Hippocampal formation (tissue), 2 donors: ENCODE measurements around the gene ZNF783.
"Not testable (repeated sequence)": the region's sequence is repeated elsewhere in the genome, so short reads cannot be mapped to it uniquely, and the experiment has no call there.

Experiments used
- DNase-seq, 2 donors: peaks; one replicate each; lab custom pipeline; 2025; lab: John Stamatoyannopoulos, UW

ZNF783 gene

DNA sequence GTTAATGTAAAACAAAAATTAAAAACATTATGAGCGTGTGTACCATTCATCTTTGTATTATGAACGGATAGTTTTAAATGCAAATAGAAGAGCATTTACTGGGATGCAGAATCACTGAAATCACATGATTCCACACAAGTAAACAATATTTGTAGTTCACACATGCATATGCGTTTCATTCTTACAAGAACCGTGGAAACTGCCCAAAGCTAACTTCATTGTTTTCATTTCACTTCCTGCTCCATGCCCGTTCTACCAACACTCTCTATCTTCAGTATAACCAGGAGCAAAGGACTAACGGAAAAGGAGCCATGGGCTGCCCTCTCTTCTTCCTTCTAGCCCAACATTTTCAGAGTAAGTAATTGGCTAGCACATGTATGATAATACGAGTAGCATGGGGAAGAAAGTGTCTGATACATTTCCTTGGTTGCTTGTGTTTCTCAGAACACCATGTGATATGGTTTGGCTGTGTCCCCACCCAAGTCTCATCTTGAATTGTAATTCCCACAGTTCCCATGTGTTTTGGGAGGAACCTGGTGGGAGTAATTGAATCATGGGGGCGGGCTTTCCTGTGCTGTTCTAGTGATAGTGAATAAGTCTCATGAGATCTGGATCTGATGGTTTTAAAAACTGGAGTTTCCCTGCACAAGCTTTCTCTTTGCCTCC is 38.8 kb downstream of the ZNF783 start:
- no peak for DNase-seq

DNA sequence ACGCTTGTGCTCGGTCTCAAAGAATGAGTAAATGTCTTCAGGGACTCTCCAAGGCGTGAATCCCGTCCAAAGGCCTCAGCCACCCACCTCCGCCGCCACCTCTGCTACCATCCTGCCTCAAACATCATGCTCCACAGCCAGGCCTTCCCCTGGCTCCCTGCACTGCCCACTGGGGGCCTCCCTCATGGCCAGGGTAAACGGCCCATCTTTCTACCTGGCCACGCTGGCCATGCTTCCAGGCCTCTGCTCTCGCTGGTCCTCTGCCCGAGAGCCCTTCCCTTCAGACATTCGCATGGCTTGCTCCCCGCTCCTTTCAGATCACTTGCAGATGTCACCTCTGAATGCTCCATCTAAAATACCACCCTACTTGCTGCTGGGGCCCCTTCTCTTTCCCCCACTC is 40.2 kb downstream of the ZNF783 start:
- DNase-seq = no peak

- DNase-seq = no peak
These were observed 40.9 kb downstream of the ZNF783 start for GRCh38 chr7:149302865-149303264.

DNA sequence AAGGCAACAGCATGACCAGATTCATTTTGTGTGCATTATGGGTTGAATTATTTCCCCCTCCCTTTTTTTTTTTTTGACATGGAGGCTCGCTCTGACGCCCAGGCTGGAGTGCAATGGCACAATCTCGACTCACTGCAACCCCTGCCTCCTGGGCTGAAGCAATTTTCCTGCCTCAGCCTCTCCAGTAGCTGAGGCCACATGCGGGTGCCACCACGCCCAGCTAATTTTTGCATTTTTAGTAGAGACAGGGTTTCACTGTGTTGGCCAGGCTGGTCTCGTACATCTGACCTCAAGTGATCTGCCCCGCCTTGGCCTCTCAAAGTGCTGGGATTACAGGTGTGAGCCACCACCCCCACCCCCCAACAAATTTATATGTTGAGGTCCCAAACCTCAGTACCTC is 42.0 kb downstream of the ZNF783 start:
- no peak for DNase-seq

DNA sequence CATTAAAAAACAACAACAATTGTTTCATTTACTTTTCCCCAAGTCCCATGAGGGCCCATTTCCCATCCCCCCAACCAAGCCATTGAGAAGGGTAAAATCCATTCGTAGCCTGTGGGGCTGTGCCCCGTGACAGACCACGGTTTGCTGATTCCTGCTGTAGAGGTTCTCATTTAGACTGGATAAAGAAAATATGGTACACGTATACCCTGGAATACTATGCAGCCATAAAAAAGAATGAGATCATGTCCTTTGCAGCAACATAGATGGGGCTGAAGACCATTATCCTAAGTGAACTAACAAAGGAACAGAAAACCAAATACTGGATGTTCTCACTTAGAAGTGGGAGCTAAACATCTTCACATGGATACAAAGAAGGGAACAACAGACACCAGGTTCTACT is 44.9 kb downstream of the ZNF783 start:
- no peak for DNase-seq

DNA sequence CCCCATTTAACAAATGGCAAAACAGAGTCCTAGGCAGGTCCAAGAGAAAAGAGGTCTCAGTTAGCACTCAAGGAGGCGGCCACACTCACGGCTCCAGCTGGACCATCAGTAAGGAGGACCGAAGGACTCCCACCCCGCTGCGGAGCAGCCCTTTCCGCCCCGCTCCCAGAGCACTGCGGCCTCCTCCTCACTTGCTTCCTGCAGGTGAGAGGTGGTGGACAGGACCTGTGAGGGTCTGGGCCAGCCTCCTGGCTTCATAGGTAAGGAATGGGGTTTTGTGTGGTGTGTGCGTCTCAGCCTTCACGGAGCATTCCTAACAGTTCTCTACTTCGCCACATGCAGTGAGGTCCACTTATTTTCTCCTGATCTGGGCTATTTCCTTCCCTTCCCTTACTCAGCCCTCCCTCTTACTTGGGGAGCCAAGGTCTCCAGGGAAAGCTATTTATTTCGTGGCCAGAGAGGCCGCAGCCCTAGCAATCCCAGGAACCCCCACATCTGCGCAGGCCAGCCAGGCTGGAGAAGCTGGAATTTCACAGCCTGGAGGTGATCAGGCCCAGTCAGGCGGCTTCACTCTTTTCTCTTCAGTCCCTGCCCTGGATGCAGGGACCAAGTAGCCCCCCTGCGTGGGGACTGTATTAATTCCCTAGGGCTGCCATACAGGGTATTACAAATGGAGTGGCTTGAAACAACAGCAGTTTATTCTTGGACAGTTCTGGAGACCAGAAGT is 45.9 kb downstream of the ZNF783 start:
- DNase-seq = no peak

GRCh38 chr7:149310113-149310836 is 48.3 kb downstream of the ZNF783 start:
- DNase-seq = no peak

DNA sequence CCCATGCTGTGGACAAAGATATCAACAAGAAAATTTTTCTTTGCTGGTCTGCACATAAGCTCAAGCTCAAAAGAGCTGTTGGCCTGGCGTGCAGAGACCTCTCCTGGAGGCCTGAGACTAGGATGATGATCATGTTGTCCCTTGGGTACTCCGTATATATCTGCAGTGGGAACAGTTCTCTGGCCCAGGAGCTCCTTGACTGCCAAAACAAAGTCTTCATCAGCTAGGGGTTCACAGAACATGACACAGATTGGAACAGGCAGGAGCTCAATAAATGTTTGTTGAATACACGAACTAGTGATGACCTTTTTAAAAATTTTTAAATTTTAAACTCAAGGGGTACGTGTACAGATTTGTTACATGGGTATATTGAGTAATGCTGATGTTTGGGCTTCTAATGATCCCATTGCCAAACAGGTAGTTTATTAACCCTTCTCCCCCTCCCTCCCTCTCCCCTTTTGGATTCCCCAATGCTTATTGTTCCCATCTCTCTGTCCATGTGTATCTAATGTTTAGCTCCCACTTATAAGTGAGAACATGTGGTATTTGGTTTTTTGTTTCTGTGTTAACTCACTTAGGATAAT is 49.1 kb downstream of the ZNF783 start:
- no peak for DNase-seq

DNA sequence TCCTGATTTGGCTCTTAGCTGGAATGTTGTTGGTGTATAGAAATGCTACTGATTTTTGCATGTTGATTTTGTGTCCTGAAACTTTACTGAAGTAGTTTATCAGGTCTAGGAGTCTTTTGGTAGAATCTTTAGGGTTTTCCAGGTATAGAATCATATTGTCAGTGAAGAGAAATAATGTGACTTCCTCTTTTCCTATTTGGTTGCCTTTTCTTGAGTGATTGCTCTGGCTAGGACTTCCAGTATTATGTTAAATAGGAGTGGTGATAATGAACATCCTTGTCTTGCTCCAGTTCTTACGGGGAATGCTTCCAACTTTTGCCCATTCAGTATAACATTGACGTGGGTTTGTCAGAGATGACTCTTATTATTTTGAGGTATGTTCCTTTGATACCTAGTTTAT is 52.0 kb downstream of the ZNF783 start:
- no peak for DNase-seq

DNA sequence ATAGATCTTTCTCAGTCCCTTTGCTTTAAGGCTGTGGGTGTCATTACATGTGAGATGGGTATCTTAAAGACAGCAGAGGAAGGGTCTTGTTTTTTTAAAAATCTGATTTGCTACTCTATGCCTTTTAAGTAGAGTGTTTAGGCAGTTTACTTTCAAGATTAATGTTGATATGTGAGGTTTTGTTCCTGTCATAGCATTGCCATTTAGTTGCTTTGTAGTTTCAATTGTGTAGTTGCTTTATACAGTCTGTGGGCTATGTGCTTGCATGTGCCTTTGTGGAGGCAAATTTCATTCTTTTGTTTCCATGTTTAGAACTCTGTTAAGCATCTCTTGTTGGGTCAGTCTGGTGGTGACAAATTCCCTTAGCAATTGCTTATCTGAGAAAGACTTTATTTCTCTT is 54.6 kb downstream of the ZNF783 start:
- no peak for DNase-seq

GRCh38 chr7:149317496-149317895 is 55.5 kb downstream of the ZNF783 start:
- no peak for DNase-seq

- no peak for DNase-seq
These were observed 56.1 kb downstream of the ZNF783 start for GRCh38 chr7:149317986-149318672.

DNA sequence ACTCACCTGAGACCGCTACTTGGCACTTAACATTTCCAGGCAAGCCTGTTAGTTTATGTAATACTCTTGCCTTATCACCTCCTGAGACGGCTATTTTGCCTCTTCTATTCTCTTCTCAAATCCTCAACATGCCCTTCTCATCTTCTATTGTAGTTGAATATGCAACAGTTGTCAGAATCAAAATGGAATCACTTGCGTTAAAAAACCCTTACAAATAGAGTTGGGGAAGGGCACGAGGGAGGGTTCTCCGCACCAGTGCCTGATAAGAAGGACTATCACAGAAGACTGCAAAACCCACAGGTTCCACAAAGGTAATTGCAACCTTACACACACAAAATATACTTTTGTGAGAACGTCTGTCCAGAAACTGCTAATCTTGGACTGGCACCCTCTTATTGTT is 57.4 kb downstream of the ZNF783 start:
- no peak for DNase-seq

DNA sequence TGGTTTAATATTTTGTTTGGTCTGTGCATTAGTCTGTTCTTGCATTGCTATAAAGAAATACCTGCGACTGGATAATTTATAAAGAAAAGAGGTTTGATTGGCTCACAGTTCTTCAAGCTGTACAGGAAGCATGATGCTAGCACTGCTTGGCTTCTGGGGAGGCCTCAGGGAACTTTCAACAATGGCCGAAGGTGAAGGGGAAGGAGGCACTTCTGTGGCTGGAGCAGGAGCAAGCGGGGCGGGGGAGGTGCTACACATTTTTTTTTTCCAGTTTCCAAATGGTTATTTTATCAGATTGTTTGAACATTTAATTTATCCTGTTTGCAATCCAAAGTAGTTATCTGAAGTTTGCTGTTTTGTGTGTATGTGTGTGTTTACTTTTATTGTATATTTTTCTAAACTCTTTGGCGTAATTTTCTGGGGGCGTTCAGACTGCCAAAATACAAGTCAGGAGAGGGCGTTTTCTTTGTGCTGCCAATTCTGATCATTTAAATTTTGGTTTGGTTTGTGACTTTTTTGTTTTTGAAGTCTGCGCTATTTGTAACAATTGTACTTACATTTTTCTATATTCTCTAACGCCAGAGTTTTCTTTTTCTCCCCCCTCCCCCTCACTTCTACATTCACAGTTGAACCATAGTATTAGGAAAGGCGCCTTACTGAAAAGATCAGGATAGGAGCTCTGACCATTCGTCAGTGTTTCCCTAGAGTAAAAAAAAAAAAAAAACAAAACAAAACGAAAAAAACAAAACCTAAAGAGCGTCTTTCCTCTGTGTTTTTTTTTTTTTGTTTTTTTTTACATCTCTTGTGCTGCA is 58.5 kb downstream of the ZNF783 start:
- DNase-seq = no peak

GRCh38 chr7:149321125-149321905 is 59.3 kb downstream of the ZNF783 start:
- DNase-seq = not testable (repeated sequence)

- no peak for DNase-seq
These were observed 60.1 kb downstream of the ZNF783 start for GRCh38 chr7:149321978-149322541.

- no peak for DNase-seq
These were observed 60.7 kb downstream of the ZNF783 start for GRCh38 chr7:149322737-149323136.

DNA sequence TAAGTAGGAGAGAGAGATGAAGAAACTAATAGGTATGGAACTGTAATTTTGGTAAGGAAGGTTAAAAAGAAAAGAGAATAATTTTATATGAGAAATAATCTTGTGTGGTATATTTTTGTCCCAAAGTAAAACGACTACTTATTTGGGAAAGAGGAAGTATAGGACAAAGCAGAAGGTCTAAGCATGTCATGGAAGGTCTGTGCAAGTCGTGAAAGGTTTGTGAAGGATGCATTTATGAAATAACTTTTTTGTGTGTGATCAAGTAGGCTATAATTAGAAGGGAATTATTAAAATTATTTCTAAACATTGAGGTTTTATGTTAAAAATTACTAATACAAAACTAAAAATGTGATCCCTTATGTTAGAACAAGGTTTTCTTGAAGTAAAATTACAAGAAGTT is 63.3 kb downstream of the ZNF783 start:
- DNase-seq = no peak

GRCh38 chr7:149329265-149329664 is 67.3 kb downstream of the ZNF783 start:
- no peak for DNase-seq

GRCh38 chr7:149329766-149330334 is 67.9 kb downstream of the ZNF783 start:
- DNase-seq = no peak
